Measurements from ENCODE around the gene FAM241B. TPM values are rescaled to one million over a fixed set of nuclear protein-coding genes. Genes with fewer than 3 reads are reported as not detected.
A peak's percentile ranks its signal among the peaks of the same experiment; 100 is the strongest.

The FAM241B gene, protein sequence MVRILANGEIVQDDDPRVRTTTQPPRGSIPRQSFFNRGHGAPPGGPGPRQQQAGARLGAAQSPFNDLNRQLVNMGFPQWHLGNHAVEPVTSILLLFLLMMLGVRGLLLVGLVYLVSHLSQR
- total RNA-seq (10 to 100 TPM; 11.2 to 15.2 TPM), polyA plus RNA-seq (10 to 100 TPM; 12.3 to 18.5 (median 16.0) TPM), total RNA-seq (2.5 to 4.8 (median 4.4) reads per million in 6 experiments)

DNA sequence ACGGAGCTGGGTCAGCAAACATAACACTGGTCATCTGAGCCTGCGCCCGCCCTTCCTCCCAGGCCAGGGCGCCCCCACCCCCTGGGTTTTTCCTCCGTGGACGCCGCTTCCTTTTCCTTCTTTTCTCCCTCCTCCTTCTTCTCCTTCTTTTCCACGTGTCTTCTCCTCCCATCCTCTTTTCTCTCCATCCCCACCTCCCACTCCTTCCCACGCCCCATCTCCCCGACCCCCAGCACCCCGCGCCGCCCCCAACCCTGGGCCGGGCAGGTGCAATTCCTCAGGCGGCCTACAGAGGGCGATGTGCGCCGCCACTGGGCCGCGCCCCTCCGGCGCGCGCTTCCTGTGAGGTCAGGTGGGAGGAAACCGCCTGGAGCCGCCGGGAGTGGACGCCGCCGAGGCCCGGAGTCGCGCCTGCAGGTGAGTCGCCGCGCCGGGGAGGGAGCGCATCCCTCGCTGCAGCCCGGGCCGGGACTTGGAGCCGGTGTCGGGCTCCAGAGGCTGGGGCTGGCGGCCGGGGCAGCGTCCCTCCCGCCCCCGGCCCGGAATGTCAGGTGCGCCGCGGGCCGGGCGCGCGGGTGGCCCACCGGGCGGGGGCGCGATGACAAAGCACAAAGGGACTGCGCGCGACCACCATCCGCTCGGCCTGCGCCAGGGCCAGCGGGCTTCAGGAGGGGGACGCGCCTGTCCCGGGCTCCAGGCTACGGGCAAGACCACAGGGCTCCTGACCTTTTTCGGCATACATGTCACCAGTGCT lies at the start of gene FAM241B:
Gene FAM241B, plus strand, starts transcription at position 351 of the 754 bp plus-strand sequence. CDS start 1,497 bp downstream, outside the sequence.
- POLR2A ChIA-PET: no interaction called here
- Mint-ChIP-seq H3K4me3 (peak within 1 kb of the TSS; percentile 67 to 88 (median 75)), H3K27ac (peak within 1 kb of the TSS in 9 of 10 donors; percentile 2 to 90 (median 73)), H3K9me3 (peaks cover 0 to 4% (median 0%) of the 10 kb centered on the region in 9 donors), H3K27me3 (no peaks in the 10 kb centered on the region), H3K4me1 (peaks cover 11 to 30% (median 12%) of the 10 kb centered on the region in 4 donors), H3K36me3 (peaks cover 2 to 16% (median 4%) of the 10 kb centered on the region in 3 donors)
- ATAC-seq: peak; percentile 93 to 96
- DNase-seq: peak; percentile 52 to 88 (median 72)

DNA sequence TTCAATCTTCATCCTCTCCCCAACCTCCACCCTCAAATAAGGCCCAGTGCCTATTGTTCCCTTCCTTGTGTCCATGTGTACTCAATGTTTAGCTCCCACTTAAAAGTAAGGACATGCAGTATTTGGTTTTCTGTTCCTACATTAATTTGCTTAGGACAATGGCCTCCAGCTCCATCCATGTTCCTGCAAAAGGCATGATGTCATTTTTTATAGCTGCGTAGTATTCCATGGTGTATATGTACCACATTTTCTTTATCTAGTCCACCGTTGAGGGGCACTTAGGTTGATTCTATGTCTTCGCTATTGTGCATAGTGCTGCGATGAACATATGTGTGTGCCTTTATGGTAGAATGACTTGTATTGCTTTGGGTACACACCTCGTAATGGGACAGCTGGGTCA lies 49.6 kb upstream of the FAM241B start:
- H3K27ac Mint-ChIP-seq: no peak overlapping the region

DNA sequence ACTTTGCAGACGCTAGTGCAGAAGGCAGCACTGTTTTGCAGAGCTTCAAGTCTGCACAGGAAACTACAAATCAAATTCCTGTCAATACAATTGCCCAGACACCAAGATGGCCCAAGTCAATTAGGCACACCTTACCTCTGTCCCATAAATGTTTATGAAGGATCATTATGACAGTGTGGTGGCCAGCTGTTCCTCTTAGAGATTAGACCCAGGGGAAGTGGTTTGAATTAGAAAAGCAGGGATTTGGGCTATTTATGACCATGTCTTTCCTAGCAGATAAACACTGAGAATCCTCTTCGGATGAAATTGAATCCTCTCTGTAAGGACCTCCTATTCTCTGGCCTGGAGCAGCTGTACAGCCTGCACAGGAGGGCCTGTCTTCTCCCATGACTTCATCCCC lies 46.9 kb upstream of the FAM241B start:
- no peaks in the 10 kb centered on the region for H3K9me3 Mint-ChIP-seq
- DNase-seq (no peak), ATAC-seq (no peak)
- H3K27me3 Mint-ChIP-seq: peaks cover 8 to 28% (median 26%) of the 10 kb centered on the region in 5 donors
- H3K4me1 Mint-ChIP-seq: peaks cover 4% of the 10 kb centered on the region in 4 donors
- H3K4me3 Mint-ChIP-seq: no peak overlapping the region
- H3K36me3 Mint-ChIP-seq: no peaks in the 10 kb centered on the region
- POLR2A ChIA-PET: interaction anchor here (1.4 kb wide), 1 partner anchor 12 kb away, joined by 3 read pairs; no protein-coding TSS in a partner anchor
- no peak overlapping the region for H3K27ac Mint-ChIP-seq

More for the DNA sequence above, 49.6 kb upstream of the FAM241B start:
- DNase-seq: no peak
- Mint-ChIP-seq H3K36me3 (no peaks in the 10 kb centered on the region), H3K9me3 (no peaks in the 10 kb centered on the region), H3K27me3 (peaks cover 19 to 49% (median 42%) of the 10 kb centered on the region in 5 donors), H3K4me3 (no peak overlapping the region), H3K4me1 (peaks cover 0 to 1% (median 0%) of the 10 kb centered on the region in 4 donors)
- ATAC-seq: no peak
- POLR2A ChIA-PET: no interaction called here

- Mint-ChIP-seq H3K9me3 (no peaks in the 10 kb centered on the region), H3K36me3 (no peaks in the 10 kb centered on the region), H3K4me1 (peaks cover 13 to 16% (median 14%) of the 10 kb centered on the region in 4 donors), H3K27ac (no peak overlapping the region), H3K27me3 (peaks cover 3 to 14% (median 13%) of the 10 kb centered on the region in 5 donors), H3K4me3 (no peak overlapping the region)
- DNase-seq (no peak), ATAC-seq (no peak)
- POLR2A ChIA-PET: interaction anchor here (1.4 kb wide), 1 partner anchor 14 kb away, joined by 3 read pairs; no protein-coding TSS in a partner anchor
Observed at GRCh38 chr10:69584624-69585023, 45.4 kb upstream of the FAM241B start.

DNA sequence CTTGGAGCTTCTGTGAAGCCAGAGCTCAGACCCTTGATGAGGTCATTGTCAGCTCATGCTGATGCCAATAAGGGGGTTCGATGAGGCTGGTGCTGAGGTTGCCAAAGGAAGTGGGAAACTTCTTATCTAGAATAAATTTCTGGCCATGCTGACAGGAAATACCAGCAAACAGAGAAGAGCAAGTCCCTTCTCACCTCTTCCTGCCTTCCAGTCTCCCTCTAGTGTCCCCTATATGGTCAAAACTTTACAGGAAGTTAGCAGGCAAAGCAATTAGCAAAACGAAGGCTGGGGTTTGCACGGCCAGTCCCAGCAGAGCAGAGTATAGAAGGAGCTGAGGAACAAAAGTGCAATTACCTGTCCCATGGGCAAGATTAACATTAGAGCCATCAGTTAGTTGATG lies 41.7 kb upstream of the FAM241B start:
- POLR2A ChIA-PET: no interaction called here
- Mint-ChIP-seq H3K36me3 (no peaks in the 10 kb centered on the region), H3K4me1 (peaks cover 13 to 16% (median 14%) of the 10 kb centered on the region in 4 donors), H3K9me3 (no peaks in the 10 kb centered on the region), H3K4me3 (peak overlapping the region in 4 of 10 donors; percentile 11 to 48 (median 34)), H3K27me3 (no peaks in the 10 kb centered on the region), H3K27ac (peak overlapping the region in 6 of 10 donors; percentile 12 to 77 (median 56))
- ATAC-seq (peak; percentile 42 to 76), DNase-seq (no peak)

- no peaks in the 10 kb centered on the region for H3K4me1 Mint-ChIP-seq
Observed at GRCh38 chr10:69600761-69601330, 29.2 kb upstream of the FAM241B start.

DNA sequence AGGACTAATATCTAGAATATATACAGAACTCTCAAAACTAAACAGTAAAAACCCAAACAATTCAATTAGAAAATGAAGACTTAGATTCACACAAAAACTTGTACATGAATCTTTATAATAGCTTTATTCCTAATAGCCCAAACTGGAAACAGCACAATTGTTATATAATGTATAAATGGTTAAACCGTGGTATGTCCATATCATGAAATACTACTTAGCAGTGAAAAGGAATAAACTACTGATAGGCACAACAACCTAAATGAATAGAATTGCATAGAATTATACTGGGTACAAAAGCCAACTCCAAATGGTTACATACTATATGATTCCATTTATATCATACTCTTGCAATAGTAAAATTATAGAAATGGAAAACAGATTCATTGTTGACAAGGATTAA lies 21.0 kb upstream of the FAM241B start:
- DNase-seq: no peak
- Mint-ChIP-seq H3K36me3 (peaks cover 0 to 17% (median 8%) of the 10 kb centered on the region in 3 donors), H3K27me3 (peaks cover 0 to 11% (median 0%) of the 10 kb centered on the region in 5 donors), H3K4me3 (no peak overlapping the region), H3K4me1 (no peaks in the 10 kb centered on the region), H3K27ac (no peak overlapping the region), H3K9me3 (peaks cover 4 to 28% (median 10%) of the 10 kb centered on the region in 9 donors)
- no peak for ATAC-seq
- POLR2A ChIA-PET: no interaction called here

More at GRCh38 chr10:69600761-69601330, 29.2 kb upstream of the FAM241B start:
- H3K36me3 Mint-ChIP-seq: peaks cover 0 to 8% (median 0%) of the 10 kb centered on the region in 3 donors
- DNase-seq (no peak), ATAC-seq (no peak)
- peaks cover 0 to 6% (median 0%) of the 10 kb centered on the region in 9 donors for H3K9me3 Mint-ChIP-seq
- no peak overlapping the region for H3K4me3 Mint-ChIP-seq
- peaks cover 12 to 56% (median 31%) of the 10 kb centered on the region in 5 donors for H3K27me3 Mint-ChIP-seq
- H3K27ac Mint-ChIP-seq: no peak overlapping the region
- POLR2A ChIA-PET: no interaction called here

- Mint-ChIP-seq H3K27ac (no peak overlapping the region), H3K36me3 (peaks cover 0 to 17% (median 8%) of the 10 kb centered on the region in 3 donors), H3K4me1 (peaks cover 0 to 1% (median 0%) of the 10 kb centered on the region in 4 donors), H3K27me3 (peaks cover 0 to 3% (median 0%) of the 10 kb centered on the region in 5 donors), H3K9me3 (peaks cover 3 to 26% (median 10%) of the 10 kb centered on the region in 9 donors), H3K4me3 (no peak overlapping the region)
- POLR2A ChIA-PET: no interaction called here
- DNase-seq: no peak
- no peak for ATAC-seq
Observed at GRCh38 chr10:69612760-69613159, 17.3 kb upstream of the FAM241B start.

DNA sequence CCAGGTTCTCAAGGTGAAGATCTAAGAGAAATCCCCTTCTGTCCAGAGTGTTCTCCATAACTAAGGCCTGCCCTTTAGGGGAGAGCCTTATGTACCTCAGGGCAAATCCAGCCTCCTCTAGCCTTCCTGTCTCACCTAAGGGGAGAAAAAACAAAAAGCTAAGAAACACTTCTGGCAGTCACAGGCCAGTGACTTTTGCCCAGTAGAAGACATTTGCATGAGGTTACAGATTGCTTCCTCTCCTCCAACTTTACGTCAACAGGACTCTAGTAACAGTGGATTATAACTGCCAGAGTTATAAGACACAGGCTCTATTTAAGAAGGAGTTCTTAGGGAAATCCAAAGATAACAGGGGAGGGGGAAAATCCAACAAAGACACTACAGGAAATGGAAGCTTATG lies 15.9 kb upstream of the FAM241B start:
- Mint-ChIP-seq H3K9me3 (peaks cover 0 to 15% (median 9%) of the 10 kb centered on the region in 9 donors), H3K27me3 (peaks cover 0 to 3% (median 0%) of the 10 kb centered on the region in 5 donors), H3K4me3 (no peak overlapping the region), H3K36me3 (peaks cover 0 to 8% (median 8%) of the 10 kb centered on the region in 3 donors), H3K27ac (no peak overlapping the region), H3K4me1 (peaks cover 0 to 1% (median 0%) of the 10 kb centered on the region in 4 donors)
- DNase-seq: no peak
- no peak for ATAC-seq
- POLR2A ChIA-PET: interaction anchor here (0.5 kb wide), 1 partner anchor 48 kb away, joined by 5 read pairs; no protein-coding TSS in a partner anchor

GRCh38 chr10:69616358-69616757 lies 13.7 kb upstream of the FAM241B start:
- Mint-ChIP-seq H3K9me3 (peaks cover 0 to 1% (median 0%) of the 10 kb centered on the region in 9 donors), H3K27me3 (peaks cover 0 to 3% (median 0%) of the 10 kb centered on the region in 5 donors), H3K4me3 (no peak overlapping the region), H3K4me1 (peaks cover 13 to 20% (median 19%) of the 10 kb centered on the region in 4 donors), H3K27ac (no peak overlapping the region), H3K36me3 (no peaks in the 10 kb centered on the region)
- no peak for ATAC-seq
- POLR2A ChIA-PET: no interaction called here
- no peak for DNase-seq

DNA sequence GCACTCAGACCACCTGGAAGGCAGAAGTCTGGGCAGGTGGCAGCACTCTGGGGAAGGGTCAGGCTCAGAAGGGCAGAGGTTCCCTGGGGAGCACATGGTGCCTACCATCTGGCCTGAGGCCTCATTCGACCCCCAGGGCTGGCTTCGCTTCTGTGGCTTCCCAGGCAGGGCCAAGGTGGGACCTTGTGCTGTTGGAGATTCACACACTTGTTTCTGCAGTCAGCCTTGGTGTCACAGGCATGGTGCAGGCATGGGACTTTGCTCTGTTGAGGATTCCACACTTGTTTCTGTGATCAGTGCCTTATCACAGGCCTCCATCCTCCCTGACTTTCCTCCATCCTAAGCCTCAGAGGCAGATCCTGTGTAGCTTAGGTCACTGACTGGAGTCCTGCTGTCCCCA lies 11.3 kb upstream of the FAM241B start:
- Mint-ChIP-seq H3K9me3 (peaks cover 1 to 6% (median 5%) of the 10 kb centered on the region in 9 donors), H3K4me3 (no peak overlapping the region), H3K4me1 (peaks cover 19 to 31% (median 28%) of the 10 kb centered on the region in 4 donors), H3K27me3 (no peaks in the 10 kb centered on the region), H3K27ac (peak overlapping the region in 1 of 10 donors; percentile 50), H3K36me3 (peaks cover 0 to 5% (median under 1%) of the 10 kb centered on the region in 3 donors)
- DNase-seq (no peak), ATAC-seq (no peak)
- POLR2A ChIA-PET: no interaction called here

DNA sequence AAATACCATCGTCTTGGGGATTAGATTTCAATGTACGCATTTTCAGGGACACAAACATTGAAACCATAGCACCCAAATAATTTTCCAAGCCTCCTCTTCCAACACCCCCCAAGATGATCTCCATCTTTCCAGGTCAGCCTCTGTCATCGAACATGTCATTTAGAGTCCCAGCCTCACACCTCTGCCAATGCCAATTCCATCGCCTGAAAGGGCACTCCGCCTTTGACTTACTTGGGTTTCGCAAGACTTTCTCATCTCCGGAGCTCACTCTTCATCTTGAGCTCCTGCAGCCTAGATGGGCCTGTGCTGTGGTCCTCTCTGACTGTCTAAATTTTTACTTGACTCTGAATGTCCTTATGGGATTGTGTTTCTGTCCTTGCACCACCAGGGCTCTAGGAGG lies 10.4 kb upstream of the FAM241B start:
- H3K36me3 Mint-ChIP-seq: peaks cover 0 to 8% (median 7%) of the 10 kb centered on the region in 3 donors
- peak overlapping the region in 1 of 10 donors; percentile 74 for H3K27ac Mint-ChIP-seq
- H3K4me3 Mint-ChIP-seq: peak overlapping the region in 1 of 10 donors; percentile 8
- H3K27me3 Mint-ChIP-seq: no peaks in the 10 kb centered on the region
- H3K9me3 Mint-ChIP-seq: peaks cover 3 to 14% (median 11%) of the 10 kb centered on the region in 9 donors
- no peak for ATAC-seq
- POLR2A ChIA-PET: interaction anchor here (0.7 kb wide), 1 partner anchor 103 kb away, joined by 3 read pairs; no protein-coding TSS in a partner anchor
- H3K4me1 Mint-ChIP-seq: peaks cover 22 to 40% (median 36%) of the 10 kb centered on the region in 4 donors
- DNase-seq: no peak
